ENCODE results near the gene RNF32. TPM values are rescaled to one million over a fixed set of nuclear protein-coding genes. Genes with fewer than 3 reads are reported as not detected.

Gene RNF32
- total and polyA plus RNA-seq, 2 of the 13 experiments (the other 11 are each of a cell fraction or from before 2014, with no cell fraction given), result not detected

DNA sequence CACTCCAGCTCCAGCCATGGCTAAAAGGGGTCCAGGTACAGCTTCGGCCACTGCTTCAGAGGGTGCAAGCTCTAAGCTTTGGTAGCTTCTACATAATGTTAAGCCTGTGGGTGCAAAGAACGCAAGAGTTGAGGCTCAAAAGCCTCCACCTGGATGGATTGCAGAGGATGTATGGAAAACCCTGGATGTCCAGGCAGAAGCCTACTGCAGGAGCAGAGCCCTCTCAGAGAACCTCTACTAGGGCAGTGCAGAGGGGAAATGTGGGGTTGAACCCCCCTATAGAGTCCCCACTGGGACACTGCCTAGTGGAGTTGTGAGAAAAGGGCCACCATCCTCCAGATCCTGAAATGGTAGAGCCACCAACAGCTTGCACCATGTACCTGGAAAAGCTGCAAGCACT lies 10.7 kb upstream of the RNF32 start (continued):
- TF ChIP-seq ZNF724P (CRISPR knock-in tag; IDR thresholded peaks at IDR 0.05; ENCODE audit: borderline replicate concordance) (no peak), ZNF784 (CRISPR knock-in tag; IDR thresholded peaks at IDR 0.05; ENCODE audit: borderline replicate concordance) (no peak), THAP8 (CRISPR knock-in tag; IDR thresholded peaks at IDR 0.05; ENCODE audit: borderline replicate concordance) (no peak), PHF20 (CRISPR knock-in tag; IDR thresholded peaks at IDR 0.05) (no peak), ZFP41 (CRISPR knock-in tag; IDR thresholded peaks at IDR 0.05; ENCODE audit: borderline replicate concordance) (no peak), ZBTB7B (CRISPR knock-in tag; IDR thresholded peaks at IDR 0.05) (no peak), NFRKB (IDR thresholded peaks at IDR 0.05) (no peak)

DNA sequence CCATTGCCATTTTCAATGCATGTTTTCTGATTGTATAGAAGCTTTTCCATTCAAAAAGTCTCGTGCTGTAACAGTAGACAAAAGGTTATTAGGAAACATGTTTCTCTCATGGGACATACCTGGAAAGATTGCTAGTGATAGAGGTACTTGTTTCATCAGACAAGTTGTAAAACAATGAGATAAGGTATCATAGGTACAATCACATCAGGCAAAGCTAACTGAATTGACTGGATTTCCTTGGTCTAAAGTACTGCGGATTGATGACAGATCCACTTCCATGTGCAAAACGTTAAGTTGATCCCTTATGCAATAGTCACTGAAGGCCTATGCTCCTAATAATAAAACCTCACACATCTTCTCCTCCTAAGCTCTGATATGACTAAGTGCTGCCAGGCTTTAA lies 6.5 kb upstream of the RNF32 start:
- DNase-seq (ENCODE audit: low spot score) (no peak), ATAC-seq (no peak), FAIRE-seq (no peak)
- Histone ChIP-seq H3K79me2 (ENCODE audit: insufficient read depth, low read length) (no peaks in the 10 kb centered on the region), H2AFZ (ENCODE audit: low read length) (no peak overlapping the region), H3K9me3 (ENCODE audit: low read length) (peaks cover 15% of the 10 kb centered on the region), H3K36me3 (replicated peaks in 1 of 2; ENCODE audit: control insufficient read depth in 1 of 2, insufficient read depth in 2 of 2, low read length in 2 of 2) (no peaks in the 10 kb centered on the region), H3K4me3 (replicated peaks in 1 of 3; ENCODE audit: insufficient read depth in 1 of 3, low read depth in 2 of 3, low read length in 3 of 3) (no peak overlapping the region), H3K27ac (ENCODE audit: extremely low read length, insufficient read depth, low read length) (no peak overlapping the region), H3K27me3 (ENCODE audit: control insufficient read depth in 1 of 2, insufficient read depth in 2 of 2, low read length in 2 of 2) (no peaks in the 10 kb centered on the region), H3K9ac (ENCODE audit: insufficient read depth, low read depth, low read length) (no peak overlapping the region), H3K4me2 (ENCODE audit: low read depth, low read length) (no peak overlapping the region), H3K4me1 (ENCODE audit: insufficient read depth, low read length) (no peaks in the 10 kb centered on the region), H4K20me1 (ENCODE audit: insufficient read depth, low read length) (no peaks in the 10 kb centered on the region)
- ChIA-PET CTCF (ENCODE audit: low intra/inter-chr PET ratio, low total read pairs) (no interaction called here), POLR2A (no interaction called here)
- 25% methylated on average over 3 of the region's 3 CpGs for WGBS (ENCODE audit: low lambda C conversion rate)
- no TSS peak for BruUV-seq (replicated peaks)
- in situ Hi-C loops (cut with HindIII; ENCODE audit: extremely low pct_ligation_motif_present, low pct_unique_long_range_greater_than_20kb) (loop anchor here (25.0 kb wide), 1 partner anchor 822 kb away; the partner anchor contains the start of gene SHH), intact Hi-C loops (cut with micrococcal nuclease; ENCODE audit: unreplicated experiment) (no loop called here)
- TF ChIP-seq XRCC5 (optimal IDR thresholded peaks at IDR 0.05; ENCODE audit: low read length), result no peak
- no peak for TF ChIP-seq ZNF589 (CRISPR knock-in tag; conservative IDR thresholded peaks at IDR 0.05)
- no peak for TF ChIP-seq ZNF143 (CRISPR knock-in tag; IDR thresholded peaks at IDR 0.05)
- TF ChIP-seq HES4 (CRISPR knock-in tag; IDR thresholded peaks at IDR 0.05; ENCODE audit: borderline replicate concordance), result no peak
- no peak for TF ChIP-seq FOXA3 (CRISPR knock-in tag; IDR thresholded peaks at IDR 0.05)

Data from HepG2 (cell line).